ENCODE measurements around the gene TPSB2.

DNA sequence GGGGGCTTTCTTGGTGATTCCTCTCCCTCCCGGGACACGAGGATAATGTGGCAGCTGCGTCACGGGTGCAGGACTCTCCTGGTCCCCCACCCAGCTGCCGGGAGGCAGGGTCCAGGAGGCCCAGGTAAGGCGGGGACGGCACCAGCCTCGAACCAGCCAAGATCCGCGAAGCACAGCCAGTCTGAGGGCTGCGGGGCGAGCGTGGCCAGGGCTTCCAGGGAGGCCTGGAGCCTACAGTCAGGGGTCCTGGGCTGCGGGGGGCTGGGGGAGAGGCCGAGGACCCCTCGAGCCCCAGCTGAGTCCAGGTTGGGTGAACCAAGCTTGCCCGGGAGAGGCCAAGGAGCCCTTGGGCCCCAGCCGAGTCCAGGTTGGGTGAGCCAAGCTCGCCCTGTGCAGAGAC is 35.8 kb upstream of the TPSB2 start:
- TF ChIP-seq EZH2 (IDR thresholded peaks at IDR 0.05; ENCODE audit: insufficient read depth, low read length): no peak
- TF ChIP-seq, protein P1, sequence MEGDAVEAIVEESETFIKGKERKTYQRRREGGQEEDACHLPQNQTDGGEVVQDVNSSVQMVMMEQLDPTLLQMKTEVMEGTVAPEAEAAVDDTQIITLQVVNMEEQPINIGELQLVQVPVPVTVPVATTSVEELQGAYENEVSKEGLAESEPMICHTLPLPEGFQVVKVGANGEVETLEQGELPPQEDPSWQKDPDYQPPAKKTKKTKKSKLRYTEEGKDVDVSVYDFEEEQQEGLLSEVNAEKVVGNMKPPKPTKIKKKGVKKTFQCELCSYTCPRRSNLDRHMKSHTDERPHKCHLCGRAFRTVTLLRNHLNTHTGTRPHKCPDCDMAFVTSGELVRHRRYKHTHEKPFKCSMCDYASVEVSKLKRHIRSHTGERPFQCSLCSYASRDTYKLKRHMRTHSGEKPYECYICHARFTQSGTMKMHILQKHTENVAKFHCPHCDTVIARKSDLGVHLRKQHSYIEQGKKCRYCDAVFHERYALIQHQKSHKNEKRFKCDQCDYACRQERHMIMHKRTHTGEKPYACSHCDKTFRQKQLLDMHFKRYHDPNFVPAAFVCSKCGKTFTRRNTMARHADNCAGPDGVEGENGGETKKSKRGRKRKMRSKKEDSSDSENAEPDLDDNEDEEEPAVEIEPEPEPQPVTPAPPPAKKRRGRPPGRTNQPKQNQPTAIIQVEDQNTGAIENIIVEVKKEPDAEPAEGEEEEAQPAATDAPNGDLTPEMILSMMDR (IDR thresholded peaks at IDR 0.05; ENCODE audit: insufficient read depth, low read depth, low read length): no peak

All from astrocyte (in vitro differentiated cells and primary cell).